OCI-LY7 (cell line): Measurements from ENCODE around the gene PKHD1. TPM values are rescaled to one million over a fixed set of nuclear protein-coding genes. Genes with fewer than 3 reads are reported as not detected.

Experiments
- BruUV-seq: library from RNA; stranded (reverse); fragments of 400-500 nt; replicated peaks from 2 replicates; lab custom pipeline; 2021; lab: Mats Ljungman, UMichigan
- CTCF ChIA-PET: fragments of 300-600 bp; sonication (Branson Sonifier 250); formaldehyde crosslinking; loops from one replicate; lab custom pipeline; 2022; ENCODE audit warnings: antibody characterized with exemption; ENCODE audit not compliant: unreplicated experiment; lab: Charles Lee
- POLR2A ChIA-PET: fragments of 300-600 bp; sonication (Branson Sonifier 250); formaldehyde crosslinking; loops from one replicate; lab custom pipeline; 2022; ENCODE audit warnings: antibody characterized with exemption; lab: Charles Lee
- DNase-seq: peaks from one replicate; pipeline ENCODE4 v3.0.0-alpha.2; 2015; ENCODE audit warnings: low spot score
- H2AFZ ChIP-seq: fragments of 200-600 bp; sonication (generic), shearing (Covaris generic); 2 replicates; pipeline ENCODE4 v1.6.1; 2014; ENCODE audit warnings: mild to moderate bottlenecking, antibody characterized with exemption, low read length, moderate library complexity
- H3K27ac ChIP-seq: fragments of 200-600 bp; sonication (generic); 2 replicates; pipeline ENCODE4 v1.5.1; 2014; ENCODE audit warnings: mixed run types, low read depth, mild to moderate bottlenecking, moderate library complexity, low read length, inconsistent platforms; ENCODE audit not compliant: poor library complexity, severe bottlenecking
- H3K36me3 ChIP-seq: fragments of 200-600 bp; sonication (generic); 2 replicates; pipeline ENCODE4 v1.6.1; 2014; ENCODE audit warnings: mild to moderate bottlenecking, antibody characterized with exemption, low read length, moderate library complexity, mixed read lengths; ENCODE audit not compliant: insufficient read depth
- H3K4me1 ChIP-seq: fragments of 200-600 bp; sonication (generic); 2 replicates; pipeline ENCODE4 v1.5.1; 2014; ENCODE audit warnings: mild to moderate bottlenecking, low read length; ENCODE audit not compliant: insufficient read depth, poor library complexity, severe bottlenecking
- H3K4me2 ChIP-seq: fragments of 200-600 bp; sonication (generic); 2 replicates; pipeline ENCODE4 v1.6.1; 2014; ENCODE audit warnings: mild to moderate bottlenecking, low read length
- H3K4me3 ChIP-seq: fragments of 200-600 bp; sonication (generic); 2 replicates; pipeline ENCODE4 v1.5.1; 2014; ENCODE audit warnings: mild to moderate bottlenecking, low read depth, low read length; ENCODE audit not compliant: poor library complexity, severe bottlenecking
- H3K79me2 ChIP-seq: fragments of 200-600 bp; sonication (generic); 2 replicates; pipeline ENCODE4 v1.6.1; 2016; ENCODE audit warnings: low read depth, mild to moderate bottlenecking, low read length, moderate library complexity, mixed read lengths; ENCODE audit not compliant: insufficient read depth
- H3K9me2 ChIP-seq: fragments of 200-600 bp; sonication (generic); 2 replicates; pipeline ENCODE4 v1.6.1; 2016; ENCODE audit warnings: mild to moderate bottlenecking, low read length, mixed read lengths; ENCODE audit not compliant: insufficient read depth
- H3K9me3 ChIP-seq: fragments of 200-600 bp; sonication (generic); 2 replicates; pipeline ENCODE4 v1.6.1; 2014; ENCODE audit warnings: mild to moderate bottlenecking, mixed run types, low read length, mixed read lengths
- H4K20me1 ChIP-seq: fragments of 200-600 bp; sonication (generic); 2 replicates; pipeline ENCODE4 v1.6.1; 2014; ENCODE audit warnings: mild to moderate bottlenecking, antibody characterized with exemption, low read length, moderate library complexity, mixed read lengths; ENCODE audit not compliant: insufficient read depth
- CTCF ChIP-seq: fragments of 200-600 bp; sonication (generic); conservative IDR thresholded peaks from 2 replicates; pipeline ENCODE4 v1.5.1; 2014; ENCODE audit warnings: mild to moderate bottlenecking, antibody characterized with exemption, low read length, moderate library complexity, mixed read lengths
- EZH2phosphoT487 ChIP-seq: fragments of 200-600 bp; sonication (generic); IDR thresholded peaks from 2 replicates; pipeline ENCODE4 v1.6.1; 2018; ENCODE audit warnings: low read depth, borderline replicate concordance, mild to moderate bottlenecking, mixed run types, antibody characterized with exemption, low read length, moderate library complexity, mixed read lengths
- intact Hi-C: fragments of 100-400 bp; cut with micrococcal nuclease; formaldehyde crosslinking; loops from one replicate; pipeline ENCODE4 v1.10.0; 2022; ENCODE audit not compliant: unreplicated experiment
- total RNA-seq, 2 experiments: library from RNA; depleted of rRNA in 1 of 2; stranded (reverse); fragments of >200 nt in 1 of 2; shearing (Covaris generic) in 1 of 2; gene quantifications; 2 replicates each; pipeline ENCODE4 v1.2.3, GENCODE V29; 2014 to 2022

Gene PKHD1
- total RNA-seq, 2 experiments from 2014 or later = not detected

- Histone ChIP-seq H3K9me2 (no peaks in the 10 kb centered on the region), H3K9me3 (no peaks in the 10 kb centered on the region), H2AFZ (no peak overlapping the region), H3K4me2 (no peak overlapping the region), H3K4me3 (no peak overlapping the region), H3K4me1 (no peaks in the 10 kb centered on the region), H3K27ac (no peak overlapping the region), H4K20me1 (no peaks in the 10 kb centered on the region), H3K36me3 (no peaks in the 10 kb centered on the region), H3K79me2 (no peaks in the 10 kb centered on the region)
- no peak for TF ChIP-seq CTCF
- TF ChIP-seq EZH2phosphoT487 = no peak
- intact Hi-C loops = no loop called here
- ChIA-PET POLR2A (no interaction called here), CTCF (no interaction called here)
- DNase-seq = no peak
- no TSS peak for BruUV-seq
Observed at GRCh38 chr6:51976374-51976773, 111.0 kb downstream of the PKHD1 start.

GRCh38 chr6:51972659-51973058, 114.8 kb downstream of the PKHD1 start:
- no peaks in the 10 kb centered on the region for H3K4me1 ChIP-seq
- no peak overlapping the region for H3K27ac ChIP-seq
- H3K4me3 ChIP-seq = no peak overlapping the region
- no peaks in the 10 kb centered on the region for H3K9me2 ChIP-seq
- no peaks in the 10 kb centered on the region for H3K9me3 ChIP-seq
- no peaks in the 10 kb centered on the region for H4K20me1 ChIP-seq
- intact Hi-C loops = no loop called here
- TF ChIP-seq CTCF = no peak
- TF ChIP-seq EZH2phosphoT487 = no peak
- CTCF ChIA-PET = no interaction called here
- POLR2A ChIA-PET = interaction anchor here (0.8 to 0.9 kb wide), 2 partner anchors 21 to 26 kb away, joined by 3 read pairs; no protein-coding TSS in a partner anchor
- H3K36me3 ChIP-seq = no peaks in the 10 kb centered on the region
- H2AFZ ChIP-seq = no peak overlapping the region
- no peak overlapping the region for H3K4me2 ChIP-seq
- no peak for DNase-seq
- BruUV-seq = no TSS peak
- no peaks in the 10 kb centered on the region for H3K79me2 ChIP-seq

- H2AFZ ChIP-seq = no peak overlapping the region
- CTCF ChIA-PET = no interaction called here
- BruUV-seq = no TSS peak
Observed at GRCh38 chr6:51968265-51968664, 119.1 kb downstream of the PKHD1 start.

More at GRCh38 chr6:51968265-51968664, 119.1 kb downstream of the PKHD1 start:
- no peak overlapping the region for H3K4me2 ChIP-seq
- H3K27ac ChIP-seq = no peak overlapping the region
- H3K4me1 ChIP-seq = no peaks in the 10 kb centered on the region
- TF ChIP-seq EZH2phosphoT487 (no peak), CTCF (no peak)
- H3K4me3 ChIP-seq = no peak overlapping the region
- intact Hi-C loops = no loop called here
- no peaks in the 10 kb centered on the region for H3K9me3 ChIP-seq
- no peaks in the 10 kb centered on the region for H3K9me2 ChIP-seq
- no peaks in the 10 kb centered on the region for H3K79me2 ChIP-seq
- H3K36me3 ChIP-seq = no peaks in the 10 kb centered on the region
- DNase-seq = no peak
- H4K20me1 ChIP-seq = no peaks in the 10 kb centered on the region
- POLR2A ChIA-PET = interaction anchor here (0.7 to 1.1 kb wide), 3 partner anchors 31 to 46 kb away, joined by 3 read pairs; no protein-coding TSS in a partner anchor
